Mesothelial cell of epicardium (in vitro differentiated cells): ENCODE results near the gene PAF1. TPM values are rescaled to one million over a fixed set of nuclear protein-coding genes. Genes with fewer than 3 reads are reported as not detected.

Experiments used
- DNase-seq, 2 experiments: peaks; one replicate each; pipeline ENCODE4 v3.0.0; 2021; ENCODE audit warnings: low spot score in 2 of 2; ENCODE audit not compliant: unreplicated experiment in 2 of 2
- H3K27ac Mint-ChIP-seq: 2 replicates; pipeline ENCODE4 v1.8.0; 2021; ENCODE audit warnings: mixed read lengths
- H3K27me3 Mint-ChIP-seq: 2 replicates; pipeline ENCODE4 v1.8.0; 2021; ENCODE audit warnings: low read depth, mixed read lengths
- H3K36me3 Mint-ChIP-seq: 2 replicates; pipeline ENCODE4 v1.8.0; 2021; ENCODE audit warnings: mixed read lengths
- H3K4me1 Mint-ChIP-seq: 2 replicates; pipeline ENCODE4 v1.8.0; 2021; ENCODE audit warnings: mixed read lengths
- H3K4me3 Mint-ChIP-seq: 2 replicates; pipeline ENCODE4 v1.8.0; 2021; ENCODE audit warnings: mild to moderate bottlenecking, moderate library complexity, mixed read lengths
- H3K9me3 Mint-ChIP-seq: 2 replicates; pipeline ENCODE4 v1.8.0; 2021; ENCODE audit warnings: mixed read lengths
- CTCF ChIP-seq: fragments of 200-600 bp; sonication (generic); IDR thresholded peaks from one replicate; pipeline ENCODE4 v1.5.0; 2021; ENCODE audit warnings: antibody characterized with exemption; ENCODE audit not compliant: unreplicated experiment
- total RNA-seq: library from RNA; stranded (reverse); gene quantifications from 3 replicates; pipeline ENCODE4 v1.2.1, GENCODE V29; 2021

PAF1 gene
- total RNA-seq, 1 donor from 2014 or later: 41.4 TPM

- Mint-ChIP-seq H3K36me3 (peaks cover 42% of the 10 kb centered on the region), H3K27me3 (no peaks in the 10 kb centered on the region), H3K9me3 (no peaks in the 10 kb centered on the region), H3K4me1 (no peaks in the 10 kb centered on the region), H3K4me3 (no peak overlapping the region), H3K27ac (no peak overlapping the region)
- no peak for DNase-seq
- TF ChIP-seq CTCF: no peak
Observed at GRCh38 chr19:39363901-39364457, 26.9 kb downstream of the PAF1 start.

GRCh38 chr19:39362682-39363657, 27.9 kb downstream of the PAF1 start:
- no peak for DNase-seq
- Mint-ChIP-seq H3K36me3 (peaks cover 37% of the 10 kb centered on the region), H3K4me1 (no peaks in the 10 kb centered on the region), H3K4me3 (no peak overlapping the region), H3K27ac (peak overlapping the region; percentile 59), H3K9me3 (no peaks in the 10 kb centered on the region), H3K27me3 (no peaks in the 10 kb centered on the region)
- TF ChIP-seq CTCF: no peak

- no peak for DNase-seq
- Mint-ChIP-seq H3K4me3 (no peak overlapping the region), H3K36me3 (peaks cover 44% of the 10 kb centered on the region), H3K4me1 (no peaks in the 10 kb centered on the region), H3K27me3 (no peaks in the 10 kb centered on the region), H3K9me3 (no peaks in the 10 kb centered on the region), H3K27ac (no peak overlapping the region)
- no peak for TF ChIP-seq CTCF
Observed at GRCh38 chr19:39360599-39360998, 30.3 kb downstream of the PAF1 start.

- no peak for DNase-seq
- no peak overlapping the region for H3K4me3 Mint-ChIP-seq
- H3K27ac Mint-ChIP-seq: no peak overlapping the region
- no peaks in the 10 kb centered on the region for H3K9me3 Mint-ChIP-seq
- peaks cover 48% of the 10 kb centered on the region for H3K36me3 Mint-ChIP-seq
- no peaks in the 10 kb centered on the region for H3K4me1 Mint-ChIP-seq
- no peak for TF ChIP-seq CTCF
- H3K27me3 Mint-ChIP-seq: no peaks in the 10 kb centered on the region
Observed at GRCh38 chr19:39359026-39359425, 31.9 kb downstream of the PAF1 start.

- H3K9me3 Mint-ChIP-seq: no peaks in the 10 kb centered on the region
- no peak overlapping the region for H3K4me3 Mint-ChIP-seq
- DNase-seq: no peak
- H3K4me1 Mint-ChIP-seq: no peaks in the 10 kb centered on the region
- no peak overlapping the region for H3K27ac Mint-ChIP-seq
- no peak for TF ChIP-seq CTCF
- H3K27me3 Mint-ChIP-seq: no peaks in the 10 kb centered on the region
- H3K36me3 Mint-ChIP-seq: peaks cover 48% of the 10 kb centered on the region
Observed at GRCh38 chr19:39356647-39357046, 34.3 kb downstream of the PAF1 start.
